HG03342 (cell line): ENCODE measurements around the gene TMEM42.
"Not testable (repeated sequence)": the region's sequence is repeated elsewhere in the genome, so short reads cannot be mapped to it uniquely, and the experiment has no call there.

Experiments used
- ATAC-seq: cut with Tn5 transposase; IDR thresholded peaks from one replicate; pipeline ENCODE4 v1.9.1; 2021; ENCODE audit warnings: mild to moderate bottlenecking, moderate library complexity; ENCODE audit not compliant: unreplicated experiment

The TMEM42 gene

GRCh38 chr3:44861412-44862225, at the start of gene TMEM42:
TMEM42 (plus strand) TSS chr3:44861912; CDS start chr3:44861925, 13 bp downstream.
- ATAC-seq: peak; percentile 95

- ATAC-seq: no peak
Measured at GRCh38 chr3:44814751-44815150, 47.0 kb upstream of the TMEM42 start.

GRCh38 chr3:44816334-44816733, 45.4 kb upstream of the TMEM42 start:
- not testable (repeated sequence) for ATAC-seq

- not testable (repeated sequence) for ATAC-seq
Measured at GRCh38 chr3:44821206-44821605, 40.5 kb upstream of the TMEM42 start.

GRCh38 chr3:44825264-44825925, 36.3 kb upstream of the TMEM42 start:
- no peak for ATAC-seq

- ATAC-seq: no peak
Measured at GRCh38 chr3:44827196-44827595, 34.5 kb upstream of the TMEM42 start.

GRCh38 chr3:44831232-44831631, 30.5 kb upstream of the TMEM42 start:
- no peak for ATAC-seq

GRCh38 chr3:44832032-44832431, 29.7 kb upstream of the TMEM42 start:
- ATAC-seq: no peak

GRCh38 chr3:44832965-44833364, 28.7 kb upstream of the TMEM42 start:
- ATAC-seq: no peak

- no peak for ATAC-seq
Measured at GRCh38 chr3:44833394-44833793, 28.3 kb upstream of the TMEM42 start.

GRCh38 chr3:44835684-44836083, 26.0 kb upstream of the TMEM42 start:
- ATAC-seq: no peak

GRCh38 chr3:44842376-44842775, 19.3 kb upstream of the TMEM42 start:
- ATAC-seq: no peak

GRCh38 chr3:44845528-44846520, 15.9 kb upstream of the TMEM42 start:
- ATAC-seq: no peak

GRCh38 chr3:44848634-44849033, 13.1 kb upstream of the TMEM42 start:
- ATAC-seq: no peak

GRCh38 chr3:44856663-44857062, 5.0 kb upstream of the TMEM42 start:
- not testable (repeated sequence) for ATAC-seq

GRCh38 chr3:44860117-44860516, 1.6 kb upstream of the TMEM42 start:
- no peak for ATAC-seq

- peak; percentile 20 for ATAC-seq
Measured at GRCh38 chr3:44862226-44862637, 520 bp downstream of the TMEM42 start.

GRCh38 chr3:44865272-44866035, 3.7 kb downstream of the TMEM42 start:
- no peak for ATAC-seq

GRCh38 chr3:44867421-44868111, 5.9 kb downstream of the TMEM42 start:
- no peak for ATAC-seq
